GM23338 (cell line): ENCODE results near the gene DGKB. TPM values are rescaled to one million over a fixed set of nuclear protein-coding genes. Genes with fewer than 3 reads are reported as not detected.

Experiments
- ATAC-seq: fragments of 200-7000 bp; cut with Tn5 transposase; 3 replicates; pipeline ENCODE4 v1.9.1; 2020
- DNase-seq: peaks from one replicate; pipeline ENCODE4 v3.0.0-alpha.2; 2015; ENCODE audit warnings: low spot score
- H2AFZ ChIP-seq: fragments of 200-600 bp; sonication (generic); 2 replicates; pipeline ENCODE4 v1.8.0; 2016; ENCODE audit warnings: antibody characterized with exemption, mild to moderate bottlenecking, moderate library complexity
- H3F3A ChIP-seq: fragments of 200-600 bp; sonication (generic); replicated peaks from 2 replicates; pipeline ENCODE4 v1.8.0; 2017; ENCODE audit warnings: antibody characterized with exemption, mixed run types, low read depth
- H3K27ac ChIP-seq: fragments of 200-600 bp; sonication (generic); 2 replicates; pipeline ENCODE4 v1.6.1; 2016; ENCODE audit warnings: low read depth
- H3K27me3 ChIP-seq: fragments of 200-600 bp; sonication (generic); 2 replicates; pipeline ENCODE4 v1.8.0; 2016; ENCODE audit warnings: mild to moderate bottlenecking, mixed run types, moderate library complexity; ENCODE audit not compliant: insufficient read depth
- H3K36me3 ChIP-seq: fragments of 200-600 bp; sonication (generic); 2 replicates; pipeline ENCODE4 v1.8.0; 2016; ENCODE audit warnings: mild to moderate bottlenecking; ENCODE audit not compliant: insufficient read depth
- H3K4me1 ChIP-seq: fragments of 200-600 bp; sonication (generic); 2 replicates; pipeline ENCODE4 v1.8.0; 2016; ENCODE audit warnings: mild to moderate bottlenecking, moderate library complexity; ENCODE audit not compliant: insufficient read depth
- H3K4me2 ChIP-seq: fragments of 200-600 bp; sonication (generic); 2 replicates; pipeline ENCODE4 v1.7.1; 2017; ENCODE audit warnings: mixed run types
- H3K4me3 ChIP-seq: fragments of 200-600 bp; sonication (generic); 2 replicates; pipeline ENCODE4 v1.6.1; 2016; ENCODE audit warnings: mixed run types
- H3K79me2 ChIP-seq: fragments of 200-600 bp; sonication (generic); replicated peaks from 2 replicates; pipeline ENCODE4 v1.8.0; 2017; ENCODE audit warnings: mild to moderate bottlenecking; ENCODE audit not compliant: insufficient read depth
- H3K9me2 ChIP-seq: fragments of 200-600 bp; sonication (generic); 2 replicates; pipeline ENCODE4 v1.8.0; 2017; ENCODE audit not compliant: insufficient read depth
- H4K20me1 ChIP-seq: fragments of 200-600 bp; sonication (generic); replicated peaks from 2 replicates; pipeline ENCODE4 v1.8.0; 2017; ENCODE audit warnings: mild to moderate bottlenecking; ENCODE audit not compliant: insufficient read depth
- H3K27ac Mint-ChIP-seq: 2 replicates; pipeline ENCODE4 v1.8.0; 2020; ENCODE audit warnings: inconsistent platforms, mild to moderate bottlenecking, moderate library complexity, mixed read lengths
- H3K27me3 Mint-ChIP-seq: 3 replicates; pipeline ENCODE4 v1.8.0; 2022; ENCODE audit warnings: low read depth, mild to moderate bottlenecking, moderate library complexity, mixed read lengths, inconsistent platforms; ENCODE audit not compliant: insufficient read depth, poor library complexity
- H3K36me3 Mint-ChIP-seq: 3 replicates; pipeline ENCODE4 v1.8.0; 2021; ENCODE audit warnings: low read depth, mild to moderate bottlenecking, inconsistent platforms, moderate library complexity, mixed read lengths
- H3K4me1 Mint-ChIP-seq: 3 replicates; pipeline ENCODE4 v1.8.0; 2020; ENCODE audit warnings: mild to moderate bottlenecking, inconsistent platforms, mixed read lengths
- H3K4me3 Mint-ChIP-seq: 3 replicates; pipeline ENCODE4 v1.8.0; 2021; ENCODE audit warnings: moderate library complexity, mild to moderate bottlenecking, inconsistent platforms, mixed read lengths
- H3K9me3 Mint-ChIP-seq: 3 replicates; pipeline ENCODE4 v1.8.0; 2020; ENCODE audit warnings: moderate library complexity, mild to moderate bottlenecking, inconsistent platforms, mixed read lengths
- CTCF ChIP-seq, 2 experiments: fragments of 200-600 bp in 1 of 2; sonication (generic) in 1 of 2; conservative IDR thresholded peaks; 2 replicates each; pipeline versions ENCODE4 v1.5.1 to v1.6.1; 2016 to 2017; ENCODE audit warnings: antibody characterized with exemption in 2 of 2, low read depth in 2 of 2, mild to moderate bottlenecking in 2 of 2, moderate library complexity in 1 of 2
- ETS1 ChIP-seq: IDR thresholded peaks from 2 replicates; pipeline ENCODE4 v1.6.1; 2016; ENCODE audit warnings: antibody characterized with exemption
- JUNB ChIP-seq: IDR thresholded peaks from one replicate; pipeline ENCODE4 v1.6.1; 2016; ENCODE audit warnings: antibody characterized with exemption; ENCODE audit not compliant: unreplicated experiment
- NANOG ChIP-seq: IDR thresholded peaks from 2 replicates; pipeline ENCODE4 v1.6.1; 2016; ENCODE audit warnings: antibody characterized with exemption, borderline replicate concordance
- POLR2AphosphoS5 ChIP-seq: IDR thresholded peaks from 2 replicates; pipeline ENCODE4 v1.6.1; 2016; ENCODE audit warnings: antibody characterized with exemption, low read depth
- REST ChIP-seq: IDR thresholded peaks from one replicate; pipeline ENCODE4 v1.6.1; 2018; ENCODE audit warnings: antibody characterized with exemption; ENCODE audit not compliant: unreplicated experiment
- ZNF331 ChIP-seq: fragments of 250-450 bp; sonication (Bioruptor Pico); IDR thresholded peaks from 2 replicates; pipeline ENCODE4 v1.5.0; 2020; ENCODE audit warnings: low read depth, mild to moderate bottlenecking, moderate library complexity
- ZNF462 ChIP-seq: fragments of 250-450 bp; sonication (Bioruptor Pico); IDR thresholded peaks from 2 replicates; pipeline ENCODE4 v1.5.0; 2020; ENCODE audit warnings: mild to moderate bottlenecking, moderate library complexity
- polyA plus RNA-seq: library from polyadenylated mRNA; unstranded; fragments of >200 nt; fragmentation: Nextera tagmentation; extraction: Ambion mirVana; gene quantifications from 2 replicates; pipeline ENCODE4 v1.2.1, GENCODE V29; 2016
- total RNA-seq: library from RNA; depleted of rRNA; stranded (reverse); fragments of >200 nt; shearing (Covaris generic); gene quantifications from 2 replicates; pipeline ENCODE4 v1.2.3, GENCODE V29; 2014

Gene DGKB
- total and polyA plus RNA-seq, 2 experiments from 2014 or later, result 4.8 to 11.5 TPM

- no peak for TF ChIP-seq ETS1
Measured at GRCh38 chr7:14859267-14859666, 43.3 kb downstream of the DGKB start (continued).

- H3F3A ChIP-seq, result no peaks in the 10 kb centered on the region
- no peaks in the 10 kb centered on the region for H3K27me3 ChIP-seq
- no peaks in the 10 kb centered on the region for H3K36me3 ChIP-seq
- ATAC-seq (no peak), DNase-seq (no peak)
- peaks cover 6% of the 10 kb centered on the region for H3K4me1 Mint-ChIP-seq
- H4K20me1 ChIP-seq, result no peaks in the 10 kb centered on the region
- no peak overlapping the region for H3K4me2 ChIP-seq
- no peak overlapping the region for H3K27ac ChIP-seq
- H3K79me2 ChIP-seq, result no peaks in the 10 kb centered on the region
- peaks cover 9% of the 10 kb centered on the region for H3K36me3 Mint-ChIP-seq
- peaks cover 9% of the 10 kb centered on the region for H3K9me3 Mint-ChIP-seq
- TF ChIP-seq ZNF462 (CRISPR knock-in tag) (no peak), ZNF331 (CRISPR knock-in tag) (no peak)
- no peaks in the 10 kb centered on the region for H3K27me3 Mint-ChIP-seq
- no peak overlapping the region for H2AFZ ChIP-seq
- H3K9me2 ChIP-seq, result no peaks in the 10 kb centered on the region
- no peak overlapping the region for H3K27ac Mint-ChIP-seq
- no peaks in the 10 kb centered on the region for H3K4me1 ChIP-seq
- H3K4me3 ChIP-seq, result no peak overlapping the region
- H3K4me3 Mint-ChIP-seq, result no peak overlapping the region
Measured at GRCh38 chr7:14858866-14859265, 43.7 kb downstream of the DGKB start.

- ATAC-seq (no peak), DNase-seq (no peak)
- Histone ChIP-seq H3K4me1 (no peaks in the 10 kb centered on the region), H3K79me2 (no peaks in the 10 kb centered on the region), H3K27ac (no peak overlapping the region), H3K36me3 (no peaks in the 10 kb centered on the region), H2AFZ (no peak overlapping the region), H3K27me3 (no peaks in the 10 kb centered on the region), H3K4me2 (no peak overlapping the region), H3F3A (no peaks in the 10 kb centered on the region), H3K9me2 (no peaks in the 10 kb centered on the region), H3K4me3 (no peak overlapping the region), H4K20me1 (no peaks in the 10 kb centered on the region)
- no peaks in the 10 kb centered on the region for H3K27me3 Mint-ChIP-seq
- no peak overlapping the region for H3K4me3 Mint-ChIP-seq
- peaks cover 11% of the 10 kb centered on the region for H3K36me3 Mint-ChIP-seq
- H3K4me1 Mint-ChIP-seq, result peaks cover 6% of the 10 kb centered on the region
- no peak overlapping the region for H3K27ac Mint-ChIP-seq
- H3K9me3 Mint-ChIP-seq, result peaks cover 11% of the 10 kb centered on the region
- TF ChIP-seq POLR2AphosphoS5 (no peak), CTCF (conservative IDR thresholded peaks at IDR 0.05; ENCODE audit: low read depth in 2 of 2) (no peak), ZNF331 (CRISPR knock-in tag) (no peak), JUNB (no peak), REST (no peak), NANOG (no peak)
Measured at GRCh38 chr7:14858410-14858809, 44.1 kb downstream of the DGKB start.
